ENCODE data around the gene TSHR.

GRCh38 chr14:81042438-81042837 is 87.0 kb downstream of the TSHR start:
- TF ChIP-seq CTCF (IDR thresholded peaks at IDR 0.05) = no peak
- no peak for TF ChIP-seq POLR2A (IDR thresholded peaks at IDR 0.05)
